GM19397 (cell line): Measurements from ENCODE around the gene FXYD4.
"Not testable (repeated sequence)": the region's sequence is repeated elsewhere in the genome, so short reads cannot be mapped to it uniquely, and the experiment has no call there.

Source experiments
- ATAC-seq: cut with Tn5 transposase; IDR thresholded peaks from one replicate; pipeline ENCODE4 v1.9.1; 2021; ENCODE audit warnings: mild to moderate bottlenecking, moderate library complexity; ENCODE audit not compliant: unreplicated experiment

Gene FXYD4, protein sequence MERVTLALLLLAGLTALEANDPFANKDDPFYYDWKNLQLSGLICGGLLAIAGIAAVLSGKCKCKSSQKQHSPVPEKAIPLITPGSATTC

DNA sequence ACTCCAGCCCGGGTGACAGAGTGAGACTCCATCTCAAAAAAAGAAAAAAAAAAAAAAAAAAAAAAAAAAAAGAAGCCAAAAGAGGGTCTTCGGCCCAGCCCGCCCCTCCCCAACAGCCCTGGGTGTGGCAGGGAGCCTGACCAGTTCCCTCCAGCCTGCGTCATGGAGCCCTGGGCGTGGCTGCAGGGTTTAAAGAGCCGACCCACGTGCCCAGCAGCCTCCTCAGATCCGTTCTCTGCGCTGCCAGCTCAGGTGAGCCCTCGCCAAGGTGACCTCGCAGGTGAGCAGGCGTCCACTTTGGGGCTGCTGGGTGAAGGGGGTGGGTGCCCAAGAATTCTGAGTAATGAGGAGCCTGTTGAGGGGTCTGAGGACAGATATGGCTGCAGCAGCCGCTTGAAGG is at the start of gene FXYD4:
Gene FXYD4 (plus strand): TSS at position 219 of the 400 bp plus-strand sequence. CDS start 2,111 bp downstream, outside the sequence.
- no peak for ATAC-seq

DNA sequence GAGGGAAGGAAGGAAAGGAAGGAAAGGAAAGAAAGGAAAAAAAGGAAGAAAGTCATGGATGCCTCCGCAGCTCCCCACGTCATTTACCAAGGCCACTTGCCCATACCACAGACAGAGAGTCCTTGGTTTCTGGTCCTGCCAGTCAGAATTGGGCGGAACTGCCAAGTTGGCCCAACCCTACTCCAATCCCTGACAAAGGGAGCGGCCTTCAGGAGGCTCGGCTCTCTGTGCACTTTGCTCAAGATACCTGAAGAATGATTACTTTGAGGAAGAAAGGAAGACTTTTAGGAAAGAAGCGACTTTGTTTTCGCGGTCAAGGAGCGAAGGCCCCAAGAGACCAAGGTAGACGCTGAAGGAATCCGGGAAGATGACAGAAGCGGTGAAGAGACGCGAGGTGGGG is 49.1 kb upstream of the FXYD4 start:
- ATAC-seq = no peak

DNA sequence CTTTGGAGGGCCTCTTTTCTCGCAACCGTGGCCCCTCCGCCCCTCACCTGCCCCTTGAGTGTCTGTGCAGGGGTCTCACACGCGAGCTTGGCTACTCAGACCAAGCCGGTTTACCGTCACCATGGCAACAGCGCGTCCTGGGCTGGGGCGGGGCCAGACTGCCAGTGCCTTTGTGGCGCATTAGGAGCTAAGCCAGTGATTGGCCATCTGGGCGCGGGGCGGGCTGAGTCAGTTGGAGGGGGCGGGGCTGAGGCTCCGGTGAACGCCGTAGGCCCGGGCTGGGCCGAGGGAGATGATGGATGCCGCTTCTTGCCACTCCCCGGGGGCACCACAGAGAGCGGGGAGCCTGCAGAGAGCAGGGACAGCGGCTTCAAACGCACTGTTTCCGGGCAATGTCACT is 48.7 kb upstream of the FXYD4 start:
- ATAC-seq = no peak

DNA sequence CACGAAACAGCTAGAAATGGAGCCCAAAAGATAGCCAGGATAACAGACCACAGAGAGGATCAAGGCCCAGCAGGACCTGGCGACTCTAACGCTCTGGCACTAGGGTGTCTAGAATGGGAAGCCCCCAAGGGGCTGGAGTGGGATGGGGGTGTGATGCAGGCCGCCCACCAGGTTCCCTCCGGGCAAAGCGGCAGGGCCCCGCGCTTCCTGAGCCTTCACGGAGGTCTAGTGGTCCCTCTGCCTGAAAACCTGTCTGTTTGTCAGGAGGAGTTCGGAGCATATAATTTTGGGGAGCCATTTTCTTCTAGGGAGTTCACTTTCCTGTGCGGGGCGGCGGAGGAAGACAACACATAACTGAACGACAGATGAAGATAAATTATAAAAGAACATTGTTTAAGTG is 48.2 kb upstream of the FXYD4 start:
- ATAC-seq = no peak

DNA sequence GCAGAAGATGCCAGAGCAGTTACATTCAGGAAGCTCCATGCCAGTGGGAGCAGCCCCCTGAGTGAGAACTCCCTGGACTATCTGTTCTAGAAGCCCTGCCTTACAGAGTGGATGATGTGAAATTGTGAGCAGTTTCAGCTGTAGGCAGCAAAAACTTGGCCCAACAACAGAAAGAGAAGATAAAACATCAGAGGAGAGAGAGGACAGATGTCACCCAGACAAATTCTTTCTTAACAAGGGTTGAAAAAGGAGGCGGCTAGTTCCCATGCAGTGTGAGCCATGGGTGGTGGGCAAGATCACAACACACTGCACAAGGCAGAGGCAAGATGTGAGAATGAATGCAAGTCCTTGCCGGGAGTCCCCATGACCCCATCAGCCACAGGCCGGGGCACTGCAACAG is 46.6 kb upstream of the FXYD4 start:
- no peak for ATAC-seq

DNA sequence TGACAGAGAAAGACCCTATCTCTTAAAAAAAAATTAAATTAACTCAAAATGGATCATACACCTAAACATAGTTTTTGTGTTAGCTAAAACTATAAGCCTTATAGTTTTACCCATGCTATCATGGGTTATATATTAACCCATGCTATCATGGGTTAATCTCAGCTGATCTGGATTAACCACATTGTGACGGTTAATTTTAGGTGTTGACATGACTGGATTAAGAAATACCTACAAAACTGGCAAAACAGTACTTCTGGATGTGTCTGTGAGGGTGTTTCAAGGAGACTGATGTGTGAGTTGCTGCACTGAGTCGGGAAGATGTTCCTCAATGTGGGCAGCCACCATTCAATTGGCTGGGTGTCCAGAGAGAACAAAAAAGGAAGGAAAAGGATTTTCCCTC is 44.3 kb upstream of the FXYD4 start:
- ATAC-seq = no peak

DNA sequence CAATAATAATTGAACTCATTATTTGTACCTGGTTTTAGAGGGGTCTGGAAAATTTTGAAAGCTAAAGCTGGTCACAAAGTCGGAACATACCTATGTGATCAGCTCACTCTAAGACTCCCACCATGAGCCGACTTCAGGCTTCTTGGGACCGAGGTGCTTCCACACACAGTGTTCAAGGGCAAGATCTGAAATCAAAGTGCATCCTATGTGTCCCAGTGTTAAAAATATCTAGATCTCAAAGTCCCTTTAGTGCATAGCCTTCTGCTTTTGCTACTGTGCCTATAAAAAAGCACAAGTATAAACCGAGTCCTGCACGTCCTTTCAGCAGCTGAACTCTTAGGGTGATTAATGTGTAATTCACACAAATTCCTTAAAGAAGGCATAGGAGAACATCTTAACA is 43.5 kb upstream of the FXYD4 start:
- ATAC-seq = no peak

DNA sequence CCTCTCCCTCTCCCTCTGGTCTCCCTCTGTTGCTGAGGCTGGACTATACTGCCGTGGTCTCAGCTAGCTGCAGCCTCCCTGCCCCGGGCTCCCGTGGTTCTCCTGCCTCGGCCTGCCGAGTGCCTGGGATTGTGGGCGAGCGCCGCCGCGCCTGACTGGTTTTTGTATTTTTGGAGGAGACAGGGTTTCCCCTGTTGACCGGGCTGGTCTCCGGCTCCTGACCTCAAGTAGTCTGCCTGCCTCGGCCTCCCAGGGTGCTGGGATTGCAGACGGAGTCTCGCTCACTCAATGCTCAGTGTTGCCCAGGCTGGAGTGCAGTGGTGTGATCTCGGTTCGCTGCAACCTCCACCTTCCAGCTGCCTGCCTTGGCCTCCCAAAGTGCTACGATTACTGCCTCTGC is 42.6 kb upstream of the FXYD4 start:
- ATAC-seq = not testable (repeated sequence)

DNA sequence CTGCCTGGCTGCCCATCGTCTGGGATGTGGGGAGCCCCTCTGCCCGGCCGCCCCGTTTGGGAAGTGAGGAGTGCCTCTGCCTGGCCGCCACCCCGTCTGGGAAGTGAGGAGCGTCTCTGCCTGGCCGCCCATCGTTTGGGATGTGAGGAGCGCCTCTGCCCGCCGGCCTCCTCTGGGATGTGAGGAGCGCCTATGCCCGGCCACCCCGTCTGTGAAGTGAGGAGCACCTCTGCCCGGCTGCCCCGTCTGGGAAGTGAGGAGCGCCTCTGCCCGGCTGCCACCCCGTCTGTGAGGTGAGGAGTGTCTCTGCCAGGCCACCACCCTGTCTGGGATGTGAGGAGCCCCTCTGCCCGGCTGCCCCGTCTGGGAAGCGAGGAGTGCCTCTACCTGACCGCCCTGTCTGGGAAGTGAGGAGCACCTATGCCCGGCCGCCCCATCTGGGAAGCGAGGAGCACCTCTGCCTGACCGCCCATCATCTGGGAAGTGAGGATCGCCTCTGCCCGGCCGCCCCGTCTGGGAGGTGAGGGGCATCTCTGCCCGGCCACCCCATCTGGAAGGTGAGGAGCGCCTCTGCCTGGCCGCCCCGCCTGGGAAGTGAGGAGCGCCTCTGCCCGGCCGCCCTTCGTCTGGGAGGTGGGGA is 42.1 kb upstream of the FXYD4 start:
- not testable (repeated sequence) for ATAC-seq

DNA sequence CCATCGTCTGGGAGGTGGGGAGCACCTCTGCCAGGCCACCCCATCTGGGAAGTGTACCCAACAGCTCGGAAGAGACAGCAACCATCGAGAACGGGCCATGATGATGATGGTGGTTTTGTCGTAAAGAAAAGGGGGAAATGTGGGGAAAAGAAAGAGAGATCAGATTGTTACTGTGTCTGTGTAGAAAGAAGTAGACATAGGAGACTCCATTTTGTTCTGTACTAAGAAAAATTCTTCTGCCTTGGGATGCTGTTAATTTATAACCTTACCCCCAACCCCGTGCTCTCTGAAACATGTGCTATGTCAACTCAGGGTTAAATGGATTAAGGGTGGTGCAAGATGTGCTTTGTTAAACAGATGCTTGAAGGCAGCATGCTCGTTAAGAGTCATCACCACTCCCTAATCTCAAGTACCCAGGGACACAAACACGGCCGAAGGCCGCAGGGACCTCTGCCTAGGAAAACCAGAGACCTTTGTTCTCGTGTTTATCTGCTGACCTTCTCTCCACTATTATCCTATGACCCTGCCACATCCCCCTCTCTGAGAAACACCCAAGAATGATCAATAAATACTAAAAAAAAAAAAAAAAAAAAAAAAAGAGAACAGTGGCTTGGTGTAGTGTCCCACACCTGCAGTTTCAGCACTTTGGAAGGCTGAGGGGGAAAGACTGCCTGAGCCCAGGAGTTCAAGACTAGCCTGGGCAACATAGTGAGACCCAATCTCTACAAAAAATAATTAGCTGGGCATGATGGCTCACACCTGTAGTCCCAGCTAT is 41.2 kb upstream of the FXYD4 start:
- ATAC-seq = not testable (repeated sequence)

DNA sequence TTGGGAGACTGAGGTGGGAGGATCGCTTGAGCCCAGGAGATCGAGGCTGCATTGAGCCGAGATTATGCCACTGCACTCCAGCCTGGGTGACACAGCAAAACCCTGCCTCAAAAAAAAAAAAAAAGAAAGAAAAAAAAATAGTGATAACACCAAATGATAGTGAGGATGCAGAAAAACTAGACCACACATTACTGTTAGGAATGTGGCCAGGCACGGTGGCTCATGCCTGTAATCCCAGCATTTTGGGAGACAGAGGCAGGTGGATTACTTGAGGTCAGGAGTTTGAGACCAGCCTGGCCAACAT is 40.7 kb upstream of the FXYD4 start:
- not testable (repeated sequence) for ATAC-seq

DNA sequence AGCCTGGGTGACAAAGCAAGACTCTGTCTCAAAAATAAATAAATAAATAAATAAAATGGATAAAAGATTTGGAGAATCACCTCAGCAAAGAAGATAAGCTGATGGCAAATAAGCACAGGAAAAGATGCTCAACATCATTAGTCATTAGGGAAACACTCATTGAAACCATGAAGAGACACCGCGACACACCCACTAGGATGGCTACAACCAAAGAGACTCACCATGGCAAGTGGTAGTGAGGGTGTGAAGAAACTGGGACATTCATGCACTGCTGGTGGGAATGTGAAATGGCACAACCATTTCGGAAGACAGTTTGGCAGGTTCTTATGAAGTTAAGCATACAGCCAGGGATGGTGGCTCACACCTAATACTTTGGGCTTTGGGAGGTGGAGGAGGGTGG is 37.8 kb upstream of the FXYD4 start:
- ATAC-seq = no peak

DNA sequence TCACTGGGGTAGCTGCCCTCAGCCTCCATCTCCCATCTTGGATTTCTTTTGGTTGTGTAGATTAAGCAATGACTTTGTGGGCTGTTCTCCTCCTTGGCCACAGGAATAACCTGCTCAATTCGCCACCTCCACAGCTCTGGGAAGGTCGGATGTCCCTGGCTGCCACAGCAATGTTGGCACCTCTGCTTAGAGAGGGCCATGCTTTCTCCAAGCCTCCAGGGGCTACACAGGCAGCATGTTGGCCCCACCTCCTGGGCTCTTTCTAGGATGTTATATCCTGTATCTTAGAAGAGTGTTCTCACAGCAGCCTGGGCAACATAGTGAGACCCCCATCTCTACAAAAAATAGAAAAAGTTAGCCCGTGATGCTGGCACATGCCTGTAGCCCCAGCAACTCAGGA is 35.4 kb upstream of the FXYD4 start:
- no peak for ATAC-seq

DNA sequence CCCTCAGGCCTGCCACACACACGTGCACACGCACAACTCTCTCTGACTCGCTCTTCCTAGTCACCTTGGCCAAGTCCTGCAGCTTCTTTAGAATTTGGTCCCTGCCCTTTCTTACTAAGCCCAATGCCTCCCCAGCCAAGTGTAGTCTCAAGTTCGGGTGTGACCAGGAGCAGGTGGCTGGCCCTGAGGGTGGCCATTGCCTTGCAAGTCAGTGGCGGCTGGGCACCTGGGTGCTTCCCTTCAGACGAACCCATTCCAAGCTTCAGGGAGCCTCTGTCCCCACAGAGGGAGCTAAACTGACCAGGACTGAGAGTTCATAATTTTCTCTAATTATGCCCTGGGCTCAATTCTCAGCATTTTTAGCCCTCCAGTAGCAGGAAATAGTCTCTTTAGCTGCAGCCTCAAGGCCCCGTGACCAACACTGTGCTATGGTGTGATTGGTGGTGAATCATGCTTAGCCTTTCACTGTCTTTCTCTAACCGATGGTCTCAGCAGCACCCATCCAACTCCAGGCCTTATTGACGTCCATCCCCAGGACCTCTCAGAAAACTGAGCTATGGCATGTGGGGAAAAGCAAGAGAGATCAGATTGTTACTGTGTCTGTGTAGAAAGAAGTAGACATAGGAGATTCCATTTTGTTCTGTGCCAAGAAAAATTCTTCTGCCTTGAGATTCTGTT is 34.7 kb upstream of the FXYD4 start:
- ATAC-seq = no peak

DNA sequence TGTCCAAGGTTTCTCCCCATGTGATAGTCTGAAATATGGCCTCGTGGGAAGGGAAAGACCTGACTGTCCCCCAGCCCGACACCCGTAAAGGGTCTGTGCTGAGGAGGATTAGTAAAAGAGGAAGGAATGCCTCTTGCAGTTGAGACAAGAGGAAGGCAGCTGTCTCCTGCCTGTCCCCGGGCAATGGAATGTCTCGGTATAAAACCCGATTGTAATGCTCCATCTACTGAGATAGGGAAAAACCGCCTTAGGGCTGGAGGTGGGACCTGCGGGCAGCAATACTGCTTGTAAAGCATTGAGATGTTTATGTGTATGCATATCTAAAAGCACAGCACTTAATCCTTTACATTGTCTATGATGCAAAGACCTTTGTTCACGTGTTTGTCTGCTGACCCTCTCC is 33.9 kb upstream of the FXYD4 start:
- ATAC-seq = not testable (repeated sequence)

DNA sequence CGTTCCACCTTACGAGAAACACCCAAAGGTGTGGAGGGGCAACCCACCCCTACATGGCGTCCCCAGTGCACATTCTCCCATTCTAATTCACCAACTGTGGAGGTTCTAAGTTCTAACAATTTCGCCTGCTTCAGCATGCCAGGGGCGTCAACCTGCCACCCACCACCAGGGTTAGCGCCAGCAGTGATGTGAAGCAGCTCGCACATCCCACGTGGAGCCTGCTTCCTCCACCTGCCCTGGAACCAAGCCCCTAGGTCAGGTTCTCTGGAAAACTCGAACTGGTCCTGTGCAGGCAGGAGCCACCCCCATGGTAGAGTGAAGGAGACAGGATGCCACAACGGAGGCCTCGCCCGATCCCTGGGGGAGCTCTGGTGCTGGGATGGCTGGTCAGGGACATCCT is 33.3 kb upstream of the FXYD4 start:
- ATAC-seq = no peak

DNA sequence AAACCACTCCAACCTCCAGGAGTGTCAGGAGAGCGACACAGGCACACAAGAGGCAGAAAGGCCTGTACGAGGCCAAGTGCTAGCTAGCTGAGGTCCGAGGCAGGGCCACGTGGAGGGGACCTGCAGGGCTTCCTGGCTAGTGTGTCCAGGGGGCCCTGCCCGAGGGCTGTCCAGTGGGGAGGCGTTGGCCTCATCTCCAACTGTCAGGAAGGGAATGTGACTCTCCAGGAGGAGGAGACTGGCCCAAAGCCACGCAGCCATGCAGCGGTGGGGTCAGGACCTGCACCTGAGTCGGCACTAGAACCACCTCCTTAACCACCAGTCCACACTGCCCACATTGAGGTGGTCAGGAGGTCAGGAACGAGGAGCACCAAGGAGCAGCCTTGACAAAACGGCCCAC is 32.3 kb upstream of the FXYD4 start:
- ATAC-seq = no peak

DNA sequence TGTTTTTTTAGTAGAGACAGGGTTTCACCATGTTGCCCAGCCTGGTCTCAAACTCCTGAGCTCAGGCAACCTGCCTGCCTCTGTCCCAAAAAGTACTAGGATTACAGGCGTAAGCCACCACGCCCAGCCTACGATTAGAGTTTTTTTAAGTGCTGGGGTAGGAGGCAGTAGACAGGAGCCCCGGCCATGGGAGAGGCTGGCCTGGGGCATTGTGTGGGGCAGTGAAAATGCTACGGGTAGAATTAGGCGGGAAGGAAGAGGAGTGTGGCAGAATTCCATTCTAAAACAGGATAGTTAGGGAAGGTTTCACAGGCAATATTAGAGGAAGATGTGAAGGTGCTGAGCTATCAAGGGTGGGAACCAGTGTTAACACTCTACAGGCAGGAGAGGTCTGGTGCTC is 31.3 kb upstream of the FXYD4 start:
- ATAC-seq = no peak

DNA sequence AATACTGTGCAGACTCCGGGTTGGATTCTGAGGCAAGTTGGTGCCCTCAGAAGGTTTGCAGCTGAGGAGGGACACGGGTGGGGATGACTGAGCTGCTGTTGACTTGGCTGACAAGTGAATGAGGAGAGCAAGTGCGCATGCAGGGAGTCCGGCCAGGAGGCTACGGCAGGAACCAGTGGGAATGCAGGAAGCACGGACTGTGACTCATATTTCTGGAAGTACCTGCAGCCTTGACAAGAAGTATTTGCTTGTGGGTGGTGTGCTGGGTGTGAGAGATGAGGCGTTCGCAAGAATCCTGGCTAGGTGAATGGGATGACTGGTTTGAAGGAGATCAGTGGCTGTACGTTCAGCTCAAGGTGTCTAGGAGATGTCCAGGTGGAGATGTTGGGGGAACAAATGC is 30.8 kb upstream of the FXYD4 start:
- ATAC-seq = no peak

DNA sequence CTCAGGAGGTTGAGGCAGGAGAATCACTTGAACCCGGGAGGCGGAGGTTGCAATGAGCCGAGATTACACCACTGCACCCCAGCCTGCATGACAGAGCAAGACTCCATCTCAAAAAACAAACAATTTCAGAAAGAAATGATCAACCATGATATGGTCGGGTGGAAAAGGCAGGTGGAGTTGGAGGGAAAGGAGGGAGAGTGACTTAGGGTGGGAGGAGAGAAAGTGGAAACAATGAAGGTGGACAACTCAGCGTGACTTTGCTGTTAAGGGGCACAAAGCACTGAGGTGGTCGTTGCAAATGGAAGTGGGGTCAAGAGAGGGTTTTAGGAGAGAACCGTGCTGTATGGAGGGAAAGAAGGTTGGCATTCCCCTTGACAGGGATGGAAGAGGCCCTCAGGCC is 30.0 kb upstream of the FXYD4 start:
- ATAC-seq = no peak

DNA sequence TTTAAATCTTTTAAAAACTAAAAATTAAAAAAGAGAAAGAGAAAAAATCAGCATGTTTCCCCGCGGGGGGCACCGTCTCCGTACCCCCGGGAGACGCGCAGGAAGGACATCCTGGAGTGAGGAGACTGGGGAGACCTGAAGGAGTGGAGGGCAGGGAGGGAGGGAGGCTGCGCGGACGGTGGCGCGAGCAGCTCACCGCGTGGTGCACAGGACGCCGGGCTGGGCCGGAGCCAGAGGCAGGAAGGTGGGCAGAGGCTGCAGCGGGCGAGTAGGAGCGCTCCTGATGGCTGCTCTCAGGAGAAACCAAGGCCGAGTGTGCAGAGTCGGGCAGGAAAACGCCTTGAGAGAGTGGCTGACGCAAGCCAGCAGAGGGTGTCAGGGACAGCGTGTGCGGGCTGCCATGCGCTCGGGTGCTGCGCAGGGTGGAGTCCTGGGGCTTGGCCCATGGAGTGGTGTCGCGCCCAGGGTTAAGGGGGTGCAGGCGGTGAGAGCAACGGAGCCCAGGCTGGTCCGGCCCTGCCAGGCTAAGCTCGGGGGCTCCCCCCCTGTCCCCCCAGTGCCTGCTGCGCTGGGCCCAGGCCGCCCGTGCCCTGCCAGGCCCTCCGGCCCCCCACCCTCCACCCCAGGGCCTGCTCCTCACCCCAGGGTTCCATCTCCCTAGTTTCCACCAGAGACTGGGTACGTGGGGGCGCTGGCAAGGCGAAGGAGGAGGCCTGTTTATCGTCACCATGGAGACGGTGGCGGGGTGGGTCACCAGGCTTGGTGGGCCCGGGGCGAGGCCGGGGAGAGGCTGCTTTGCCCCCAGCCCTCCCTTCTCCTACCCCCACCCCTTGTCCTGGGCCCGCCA is 28.9 kb upstream of the FXYD4 start:
- ATAC-seq = no peak
